GM12892 (cell line): Measurements from ENCODE around the gene PTPN14.

Source experiments
- POLR2A ChIP-seq: IDR thresholded peaks from 2 replicates; pipeline ENCODE4 v1.6.1; 2011; ENCODE audit warnings: low read depth, low read length, control low read depth
- POLR2AphosphoS5 ChIP-seq: IDR thresholded peaks from 2 replicates; pipeline ENCODE4 v1.6.1; 2011; ENCODE audit warnings: low read depth, low read length, control low read depth
- TAF1 ChIP-seq: IDR thresholded peaks from 2 replicates; pipeline ENCODE4 v1.6.1; 2011; ENCODE audit warnings: low read depth, mild to moderate bottlenecking, control low read depth, low read length, borderline replicate concordance

- no peak for TF ChIP-seq POLR2A
- no peak for TF ChIP-seq POLR2AphosphoS5
- TF ChIP-seq TAF1 = no peak
Observed at GRCh38 chr1:214449371-214449770, 102.0 kb downstream of the PTPN14 start.
